ENCODE measurements around the gene SAXO2.
"Not testable (repeated sequence)": the region's sequence is repeated elsewhere in the genome, so short reads cannot be mapped to it uniquely, and the experiment has no call there.

SAXO2 gene

DNA sequence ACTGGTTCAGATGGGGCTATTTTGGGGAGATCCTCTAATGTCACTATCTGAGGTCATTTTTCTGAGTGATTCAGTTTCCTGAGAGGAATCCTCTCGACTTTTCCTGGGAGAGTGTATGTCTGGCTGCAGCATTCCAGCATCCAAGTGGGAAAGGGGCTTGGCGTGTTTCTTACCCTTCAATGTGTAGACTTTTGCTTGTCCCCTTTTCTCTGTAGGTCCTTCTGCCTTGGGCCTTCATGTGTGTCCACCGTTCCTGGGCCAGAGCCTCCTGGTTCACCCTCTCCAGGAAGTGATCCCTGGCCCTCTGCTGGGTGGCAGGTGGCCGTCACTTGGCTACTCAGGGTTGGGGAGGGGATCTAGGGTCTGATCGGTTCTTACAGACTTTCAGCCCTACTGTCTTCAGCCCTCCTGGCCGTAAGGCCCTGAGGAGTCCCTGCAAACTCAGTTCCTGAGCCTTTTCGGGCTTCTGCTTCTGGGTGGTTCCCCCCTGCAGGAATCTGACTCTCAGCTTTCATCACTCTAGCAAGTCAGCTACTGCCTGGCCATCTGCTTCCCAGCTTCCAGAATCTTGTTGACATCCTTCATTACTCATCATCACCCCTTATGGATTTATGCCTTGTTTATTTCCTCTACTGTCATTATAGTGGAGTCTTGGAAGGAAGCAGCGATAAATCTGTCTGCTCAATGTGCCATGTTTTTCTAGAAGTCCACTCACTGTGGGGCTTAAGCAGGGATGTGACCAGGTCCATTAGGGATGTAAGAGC lies 50.1 kb downstream of the SAXO2 start:
- H3K4me3 ChIP-seq (ENCODE audit: low read depth in 1 of 5, low read length in 5 of 5), result no peak overlapping the region
- no peak overlapping the region for H3K9ac ChIP-seq (ENCODE audit: low read length in 5 of 5)
- peaks cover 0 to 8% (median 0%) of the 10 kb centered on the region in 5 donors for H3K9me3 ChIP-seq (ENCODE audit: control insufficient read depth in 5 of 5, low read length in 5 of 5)
- peaks cover 0 to 4% (median 3%) of the 10 kb centered on the region in 5 donors for H3K27me3 ChIP-seq (ENCODE audit: control insufficient read depth in 5 of 5, insufficient read depth in 4 of 5, low read length in 5 of 5)
- no peaks in the 10 kb centered on the region for H3K4me1 ChIP-seq (ENCODE audit: control insufficient read depth in 5 of 5, insufficient read depth in 5 of 5, low read length in 5 of 5)
- no peak overlapping the region for H3K27ac ChIP-seq (ENCODE audit: low read depth, low read length)
- no peaks in the 10 kb centered on the region for H3K36me3 ChIP-seq (ENCODE audit: control insufficient read depth in 5 of 5, insufficient read depth in 5 of 5, low read length in 5 of 5)

DNA sequence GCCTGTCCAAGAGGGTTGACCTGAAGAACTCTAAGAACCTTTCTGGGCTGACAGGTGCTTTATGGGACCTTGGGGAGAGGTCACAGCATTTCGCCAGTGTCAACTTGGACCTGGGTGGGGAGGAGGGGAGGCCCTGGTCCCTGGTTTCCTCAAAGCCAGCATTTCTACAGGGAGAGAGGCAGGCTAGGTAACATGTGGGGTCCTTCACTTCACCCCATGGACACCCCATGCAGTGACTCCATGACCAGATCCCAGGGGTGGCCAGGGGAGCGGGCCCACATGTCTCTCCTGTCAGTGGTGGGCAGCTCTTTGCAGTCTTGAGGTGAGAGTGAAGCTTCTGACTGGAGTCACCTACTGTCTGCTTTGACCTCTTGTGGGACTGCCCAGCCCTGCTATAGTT lies 50.8 kb downstream of the SAXO2 start:
- peaks cover 0 to 4% (median 3%) of the 10 kb centered on the region in 5 donors for H3K27me3 ChIP-seq (ENCODE audit: control insufficient read depth in 5 of 5, insufficient read depth in 4 of 5, low read length in 5 of 5)
- no peak overlapping the region for H3K9ac ChIP-seq (ENCODE audit: low read length in 5 of 5)
- H3K36me3 ChIP-seq (ENCODE audit: control insufficient read depth in 5 of 5, insufficient read depth in 5 of 5, low read length in 5 of 5), result no peaks in the 10 kb centered on the region
- no peaks in the 10 kb centered on the region for H3K4me1 ChIP-seq (ENCODE audit: control insufficient read depth in 5 of 5, insufficient read depth in 5 of 5, low read length in 5 of 5)
- H3K27ac ChIP-seq (ENCODE audit: low read depth, low read length), result no peak overlapping the region
- peaks cover 0 to 8% (median 0%) of the 10 kb centered on the region in 5 donors for H3K9me3 ChIP-seq (ENCODE audit: control insufficient read depth in 5 of 5, low read length in 5 of 5)
- H3K4me3 ChIP-seq (ENCODE audit: low read depth in 1 of 5, low read length in 5 of 5), result no peak overlapping the region

DNA sequence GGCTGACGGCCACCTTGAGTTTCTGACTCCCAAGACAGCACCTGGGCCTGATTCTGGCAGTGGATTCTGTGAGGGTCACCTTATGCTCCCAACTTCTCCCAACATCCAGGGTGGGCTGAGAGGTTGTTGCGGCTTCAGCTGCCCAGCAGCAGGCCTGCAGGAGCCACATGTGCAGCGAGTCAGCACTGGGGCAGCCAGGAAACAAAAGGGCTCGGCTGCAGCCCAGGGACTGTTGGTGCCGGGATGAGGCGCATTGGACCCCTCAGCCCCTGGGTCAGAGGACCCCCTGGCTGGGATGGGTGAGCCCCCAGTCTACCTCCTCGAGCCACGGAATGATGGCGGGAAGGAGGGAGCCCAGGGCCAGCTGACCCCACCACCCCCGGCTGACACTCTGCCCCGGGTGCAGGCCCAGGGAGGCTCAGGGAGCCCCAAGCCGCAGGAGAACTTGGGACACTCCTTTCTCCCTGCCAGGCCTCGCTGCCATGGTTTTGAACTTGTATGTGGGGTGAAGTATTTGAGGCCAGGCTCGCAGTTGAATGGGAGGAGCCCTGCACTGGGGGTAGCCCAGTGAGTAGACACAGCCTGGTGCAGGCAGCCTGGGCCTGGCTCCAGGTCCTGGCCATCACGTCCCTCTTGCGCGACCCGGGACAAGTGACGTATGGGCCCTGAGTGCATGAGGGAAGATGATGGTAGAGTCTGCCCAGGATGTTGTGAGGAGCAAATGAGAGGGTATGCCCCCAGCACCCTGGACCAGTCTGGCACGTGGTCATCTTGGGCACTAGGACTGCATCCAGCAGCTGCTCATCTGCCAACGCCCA lies 51.5 kb downstream of the SAXO2 start:
- not testable (repeated sequence) for H3K4me1 ChIP-seq (ENCODE audit: control insufficient read depth in 5 of 5, insufficient read depth in 5 of 5, low read length in 5 of 5); H3K27ac ChIP-seq (ENCODE audit: low read depth, low read length); H3K9ac ChIP-seq (ENCODE audit: low read length in 5 of 5); H3K9me3 ChIP-seq (ENCODE audit: control insufficient read depth in 5 of 5, low read length in 5 of 5); H3K4me3 ChIP-seq (ENCODE audit: low read depth in 1 of 5, low read length in 5 of 5); H3K36me3 ChIP-seq (ENCODE audit: control insufficient read depth in 5 of 5, insufficient read depth in 5 of 5, low read length in 5 of 5); H3K27me3 ChIP-seq (ENCODE audit: control insufficient read depth in 5 of 5, insufficient read depth in 4 of 5, low read length in 5 of 5)

- Histone ChIP-seq H3K4me1 (ENCODE audit: control insufficient read depth in 5 of 5, insufficient read depth in 5 of 5, low read length in 5 of 5) (no peaks in the 10 kb centered on the region), H3K4me3 (ENCODE audit: low read depth in 1 of 5, low read length in 5 of 5) (no peak overlapping the region), H3K27me3 (ENCODE audit: control insufficient read depth in 5 of 5, insufficient read depth in 4 of 5, low read length in 5 of 5) (peaks cover 0 to 4% (median 3%) of the 10 kb centered on the region in 5 donors), H3K36me3 (ENCODE audit: control insufficient read depth in 5 of 5, insufficient read depth in 5 of 5, low read length in 5 of 5) (no peaks in the 10 kb centered on the region), H3K27ac (ENCODE audit: low read depth, low read length) (no peak overlapping the region), H3K9ac (ENCODE audit: low read length in 5 of 5) (no peak overlapping the region), H3K9me3 (ENCODE audit: control insufficient read depth in 5 of 5, low read length in 5 of 5) (peaks cover 0 to 7% (median 0%) of the 10 kb centered on the region in 5 donors)
Measured at GRCh38 chr15:82314769-82315518, 52.3 kb downstream of the SAXO2 start.

DNA sequence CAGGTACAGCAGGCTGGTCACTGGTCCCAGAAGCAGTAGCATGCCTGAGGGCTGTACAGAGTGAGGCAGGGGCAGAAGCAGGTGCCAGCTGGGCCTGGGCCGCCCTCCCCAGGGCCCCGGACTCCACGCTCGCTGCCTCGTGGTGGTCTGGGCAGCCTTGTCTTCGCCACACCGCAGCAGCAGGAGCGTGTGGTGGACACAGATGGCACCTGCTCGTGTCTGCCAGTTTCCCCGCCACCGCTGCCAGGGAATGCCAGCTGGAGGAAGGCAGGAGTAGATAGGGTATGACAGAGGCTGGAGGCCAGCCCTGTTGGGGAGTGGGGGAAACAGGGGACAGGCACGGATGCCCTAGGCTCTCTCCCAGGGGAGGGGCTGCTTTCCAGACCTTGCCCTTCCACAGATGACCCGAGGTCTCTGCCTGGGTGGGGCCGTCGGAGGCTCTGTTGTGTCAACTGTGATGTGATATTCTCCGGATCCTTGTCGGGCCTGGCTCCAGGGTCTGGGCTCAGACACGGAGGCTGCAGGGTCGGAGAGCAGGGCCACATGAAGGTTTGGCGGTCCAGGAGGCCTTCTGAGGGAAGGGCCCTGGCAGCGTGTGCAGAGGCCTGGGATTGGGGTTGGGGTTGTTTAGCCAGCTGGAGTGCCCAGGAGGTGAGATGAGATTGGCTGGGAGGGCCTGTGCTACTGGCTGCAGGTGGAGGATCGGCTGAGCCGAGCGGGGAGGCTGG lies 53.1 kb downstream of the SAXO2 start:
- no peaks in the 10 kb centered on the region for H3K4me1 ChIP-seq (ENCODE audit: control insufficient read depth in 5 of 5, insufficient read depth in 5 of 5, low read length in 5 of 5)
- H3K9me3 ChIP-seq (ENCODE audit: control insufficient read depth in 5 of 5, low read length in 5 of 5), result peaks cover 0 to under 1% (median 0%) of the 10 kb centered on the region in 5 donors
- H3K27ac ChIP-seq (ENCODE audit: low read depth, low read length), result no peak overlapping the region
- no peak overlapping the region for H3K9ac ChIP-seq (ENCODE audit: low read length in 5 of 5)
- peaks cover 0 to 4% (median 3%) of the 10 kb centered on the region in 5 donors for H3K27me3 ChIP-seq (ENCODE audit: control insufficient read depth in 5 of 5, insufficient read depth in 4 of 5, low read length in 5 of 5)
- no peak overlapping the region for H3K4me3 ChIP-seq (ENCODE audit: low read depth in 1 of 5, low read length in 5 of 5)
- no peaks in the 10 kb centered on the region for H3K36me3 ChIP-seq (ENCODE audit: control insufficient read depth in 5 of 5, insufficient read depth in 5 of 5, low read length in 5 of 5)

DNA sequence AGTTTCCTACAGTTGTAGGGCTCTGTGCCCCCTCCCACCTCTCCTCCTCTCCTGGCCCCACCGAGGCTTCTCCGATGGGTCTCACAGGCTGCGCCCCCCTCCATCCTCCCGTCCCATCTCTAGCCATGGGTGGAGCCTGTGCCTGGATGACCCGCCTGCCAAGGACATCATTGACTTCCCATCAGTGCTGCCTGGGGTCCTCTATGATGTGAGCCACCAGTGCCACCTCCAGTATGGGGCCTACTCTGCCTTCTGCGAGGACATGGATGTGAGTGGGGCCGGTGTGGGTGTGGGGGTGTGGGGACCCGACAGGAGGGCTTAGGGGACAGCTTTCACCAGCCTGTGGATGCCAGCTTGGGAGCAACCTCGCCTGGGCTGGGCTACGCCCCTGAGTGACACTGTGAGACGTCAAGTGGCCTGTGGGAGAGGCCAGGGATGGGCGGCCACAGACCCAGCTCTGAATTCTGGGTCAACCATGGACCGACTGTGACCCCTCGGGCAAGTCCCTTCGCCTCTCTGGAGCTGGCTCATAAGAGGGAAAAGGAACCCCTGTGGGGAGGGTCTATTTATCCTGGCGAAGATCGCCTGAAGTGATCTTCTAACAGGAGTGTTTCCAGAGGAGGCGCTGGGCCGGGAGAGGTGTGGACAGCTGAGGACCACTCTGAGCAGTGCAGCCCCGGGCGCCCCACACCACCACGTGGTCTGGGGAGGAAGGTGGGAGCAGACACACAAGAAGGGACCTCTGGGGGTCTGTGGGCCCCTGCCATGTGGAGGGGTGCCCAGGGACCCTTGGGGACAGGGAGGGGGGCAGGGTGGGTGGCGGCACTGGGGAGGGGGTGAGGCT lies 53.9 kb downstream of the SAXO2 start:
- H3K4me1 ChIP-seq (ENCODE audit: control insufficient read depth in 5 of 5, insufficient read depth in 5 of 5, low read length in 5 of 5); H3K9me3 ChIP-seq (ENCODE audit: control insufficient read depth in 5 of 5, low read length in 5 of 5); H3K4me3 ChIP-seq (ENCODE audit: low read depth in 1 of 5, low read length in 5 of 5); H3K36me3 ChIP-seq (ENCODE audit: control insufficient read depth in 5 of 5, insufficient read depth in 5 of 5, low read length in 5 of 5); H3K9ac ChIP-seq (ENCODE audit: low read length in 5 of 5); H3K27me3 ChIP-seq (ENCODE audit: control insufficient read depth in 5 of 5, insufficient read depth in 4 of 5, low read length in 5 of 5); H3K27ac ChIP-seq (ENCODE audit: low read depth, low read length): not testable (repeated sequence)

DNA sequence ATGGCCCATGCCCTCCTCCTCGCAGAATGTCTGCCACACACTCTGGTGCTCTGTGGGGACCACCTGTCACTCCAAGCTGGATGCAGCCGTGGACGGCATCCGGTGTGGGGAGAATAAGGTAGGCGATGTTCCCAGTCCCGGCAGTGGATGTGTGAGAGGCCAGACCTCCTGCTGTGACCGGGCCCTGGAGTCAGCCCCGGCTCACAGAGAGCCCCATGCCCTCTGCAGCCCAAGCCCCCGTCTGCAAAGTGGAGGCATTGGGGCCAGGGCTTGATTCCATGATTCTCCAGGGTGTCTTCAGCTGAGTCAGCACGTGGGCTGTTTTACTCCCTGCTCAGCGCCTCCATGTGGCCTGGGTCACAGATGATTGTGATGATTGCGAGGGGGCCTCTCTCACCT lies 54.5 kb downstream of the SAXO2 start:
- Histone ChIP-seq H3K9me3 (ENCODE audit: control insufficient read depth in 5 of 5, low read length in 5 of 5) (no peaks in the 10 kb centered on the region), H3K9ac (ENCODE audit: low read length in 5 of 5) (no peak overlapping the region), H3K36me3 (ENCODE audit: control insufficient read depth in 5 of 5, insufficient read depth in 5 of 5, low read length in 5 of 5) (no peaks in the 10 kb centered on the region), H3K27me3 (ENCODE audit: control insufficient read depth in 5 of 5, insufficient read depth in 4 of 5, low read length in 5 of 5) (peaks cover 0 to 4% (median 3%) of the 10 kb centered on the region in 5 donors), H3K4me3 (ENCODE audit: low read depth in 1 of 5, low read length in 5 of 5) (no peak overlapping the region), H3K27ac (ENCODE audit: low read depth, low read length) (no peak overlapping the region), H3K4me1 (ENCODE audit: control insufficient read depth in 5 of 5, insufficient read depth in 5 of 5, low read length in 5 of 5) (no peaks in the 10 kb centered on the region)

- H3K36me3 ChIP-seq (ENCODE audit: control insufficient read depth in 5 of 5, insufficient read depth in 5 of 5, low read length in 5 of 5); H3K27me3 ChIP-seq (ENCODE audit: control insufficient read depth in 5 of 5, insufficient read depth in 4 of 5, low read length in 5 of 5); H3K4me1 ChIP-seq (ENCODE audit: control insufficient read depth in 5 of 5, insufficient read depth in 5 of 5, low read length in 5 of 5); H3K9ac ChIP-seq (ENCODE audit: low read length in 5 of 5); H3K4me3 ChIP-seq (ENCODE audit: low read depth in 1 of 5, low read length in 5 of 5); H3K27ac ChIP-seq (ENCODE audit: low read depth, low read length); H3K9me3 ChIP-seq (ENCODE audit: control insufficient read depth in 5 of 5, low read length in 5 of 5): not testable (repeated sequence)
Measured at GRCh38 chr15:82317516-82317915, 54.9 kb downstream of the SAXO2 start.

- not testable (repeated sequence) for H3K9ac ChIP-seq (ENCODE audit: low read length in 5 of 5); H3K27ac ChIP-seq (ENCODE audit: low read depth, low read length); H3K36me3 ChIP-seq (ENCODE audit: control insufficient read depth in 5 of 5, insufficient read depth in 5 of 5, low read length in 5 of 5); H3K9me3 ChIP-seq (ENCODE audit: control insufficient read depth in 5 of 5, low read length in 5 of 5); H3K4me3 ChIP-seq (ENCODE audit: low read depth in 1 of 5, low read length in 5 of 5); H3K27me3 ChIP-seq (ENCODE audit: control insufficient read depth in 5 of 5, insufficient read depth in 4 of 5, low read length in 5 of 5); H3K4me1 ChIP-seq (ENCODE audit: control insufficient read depth in 5 of 5, insufficient read depth in 5 of 5, low read length in 5 of 5)
Measured at GRCh38 chr15:82318281-82318680, 55.7 kb downstream of the SAXO2 start.

All from subcutaneous abdominal adipose tissue (tissue), 5 donors.